GM12801 (cell line): ENCODE results near the gene SMTNL1.

Experiments used
- TF ChIP-seq, protein P1 (sequence below): IDR thresholded peaks from one replicate; pipeline ENCODE4 v1.5.1; 2011; ENCODE audit warnings: control low read depth; ENCODE audit not compliant: insufficient read length; ENCODE audit errors: extremely low read depth

Gene SMTNL1

DNA sequence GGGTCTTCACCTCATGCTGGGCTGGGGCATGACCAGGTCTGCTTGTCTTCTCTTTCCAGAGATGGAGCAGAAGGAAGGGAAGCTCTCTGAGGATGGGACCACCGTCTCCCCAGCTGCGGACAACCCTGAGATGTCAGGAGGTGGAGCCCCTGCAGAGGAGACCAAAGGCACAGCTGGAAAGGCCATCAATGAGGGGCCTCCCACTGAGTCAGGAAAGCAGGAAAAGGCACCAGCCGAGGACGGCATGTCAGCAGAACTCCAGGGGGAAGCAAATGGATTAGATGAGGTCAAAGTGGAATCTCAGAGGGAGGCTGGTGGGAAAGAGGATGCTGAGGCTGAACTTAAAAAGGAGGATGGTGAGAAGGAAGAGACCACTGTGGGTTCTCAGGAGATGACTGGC lies 5.2 kb downstream of the SMTNL1 start:
- TF ChIP-seq, protein P1, sequence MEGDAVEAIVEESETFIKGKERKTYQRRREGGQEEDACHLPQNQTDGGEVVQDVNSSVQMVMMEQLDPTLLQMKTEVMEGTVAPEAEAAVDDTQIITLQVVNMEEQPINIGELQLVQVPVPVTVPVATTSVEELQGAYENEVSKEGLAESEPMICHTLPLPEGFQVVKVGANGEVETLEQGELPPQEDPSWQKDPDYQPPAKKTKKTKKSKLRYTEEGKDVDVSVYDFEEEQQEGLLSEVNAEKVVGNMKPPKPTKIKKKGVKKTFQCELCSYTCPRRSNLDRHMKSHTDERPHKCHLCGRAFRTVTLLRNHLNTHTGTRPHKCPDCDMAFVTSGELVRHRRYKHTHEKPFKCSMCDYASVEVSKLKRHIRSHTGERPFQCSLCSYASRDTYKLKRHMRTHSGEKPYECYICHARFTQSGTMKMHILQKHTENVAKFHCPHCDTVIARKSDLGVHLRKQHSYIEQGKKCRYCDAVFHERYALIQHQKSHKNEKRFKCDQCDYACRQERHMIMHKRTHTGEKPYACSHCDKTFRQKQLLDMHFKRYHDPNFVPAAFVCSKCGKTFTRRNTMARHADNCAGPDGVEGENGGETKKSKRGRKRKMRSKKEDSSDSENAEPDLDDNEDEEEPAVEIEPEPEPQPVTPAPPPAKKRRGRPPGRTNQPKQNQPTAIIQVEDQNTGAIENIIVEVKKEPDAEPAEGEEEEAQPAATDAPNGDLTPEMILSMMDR: no peak

DNA sequence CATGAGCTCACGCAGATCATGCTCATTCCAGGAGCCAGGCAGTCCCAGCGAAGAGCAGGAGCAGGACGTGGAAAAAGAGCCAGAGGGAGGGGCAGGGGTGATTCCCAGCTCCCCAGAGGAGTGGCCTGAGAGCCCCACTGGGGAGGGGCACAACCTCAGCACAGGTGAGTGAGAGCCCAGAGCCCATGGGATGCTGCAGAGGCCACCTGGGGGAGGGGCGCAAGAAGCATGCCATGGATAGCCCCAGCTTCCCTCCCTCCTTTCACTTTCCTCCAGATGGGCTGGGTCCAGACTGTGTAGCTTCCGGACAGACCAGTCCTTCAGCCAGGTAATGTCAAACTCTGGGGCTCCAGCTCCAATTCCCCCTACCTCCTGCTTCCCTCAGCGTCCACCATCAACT lies 6.2 kb downstream of the SMTNL1 start:
- TF ChIP-seq, protein P1: no peak

DNA sequence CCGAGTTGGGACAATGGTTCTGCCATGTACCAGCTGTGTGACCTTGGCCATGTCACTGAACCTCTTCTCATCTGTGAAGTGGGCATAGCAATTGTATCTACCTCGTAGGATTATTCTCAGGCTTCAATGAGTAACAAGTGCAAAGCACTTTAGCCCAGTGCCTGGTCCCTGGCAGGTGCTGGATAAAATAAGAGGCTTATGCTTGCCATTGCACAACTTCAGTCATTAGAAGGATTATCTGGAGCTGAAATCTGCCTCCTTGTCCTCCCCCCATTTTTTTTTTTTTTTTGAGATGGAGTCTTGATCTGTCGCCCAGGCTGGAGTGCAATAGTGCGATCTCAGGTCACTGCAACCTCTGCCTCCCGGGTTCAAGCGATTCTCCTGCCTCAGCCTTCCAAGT lies 7.2 kb downstream of the SMTNL1 start:
- TF ChIP-seq, protein P1: no peak

DNA sequence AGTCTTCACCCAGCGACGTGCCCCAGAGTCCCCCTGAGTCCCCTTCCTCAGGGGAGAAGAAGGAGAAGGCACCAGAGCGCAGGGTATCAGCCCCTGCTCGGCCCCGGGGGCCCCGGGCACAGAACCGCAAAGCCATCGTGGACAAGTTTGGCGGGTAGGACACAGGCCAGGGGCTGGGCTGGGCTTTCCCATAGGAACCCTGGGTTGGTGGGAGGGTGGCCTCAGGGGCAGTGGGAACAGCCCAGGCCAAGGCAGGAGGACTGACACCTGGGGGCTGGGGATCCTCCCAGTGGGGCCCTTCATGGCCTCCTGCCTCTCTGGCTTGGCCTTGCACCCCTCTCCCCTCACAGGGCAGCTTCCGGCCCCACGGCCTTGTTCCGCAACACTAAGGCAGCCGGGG lies 8.5 kb downstream of the SMTNL1 start:
- TF ChIP-seq, protein P1: no peak

DNA sequence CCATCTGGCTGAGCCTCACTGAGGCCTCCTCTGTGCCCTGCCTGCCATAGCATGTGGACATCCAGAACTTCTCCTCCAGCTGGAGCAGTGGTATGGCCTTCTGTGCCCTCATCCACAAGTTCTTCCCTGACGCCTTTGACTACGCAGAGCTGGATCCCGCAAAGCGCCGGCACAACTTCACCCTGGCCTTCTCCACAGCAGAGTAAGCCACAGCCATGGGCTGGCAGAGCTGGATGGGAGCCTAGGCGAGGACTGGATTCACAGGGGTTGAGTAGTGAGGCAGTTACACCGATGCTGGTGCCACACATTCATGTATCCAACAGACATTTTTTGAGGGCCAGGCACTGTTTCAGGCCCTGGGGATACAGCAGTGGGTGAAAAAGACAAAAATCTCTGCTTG lies 9.1 kb downstream of the SMTNL1 start:
- TF ChIP-seq, protein P1: no peak

DNA sequence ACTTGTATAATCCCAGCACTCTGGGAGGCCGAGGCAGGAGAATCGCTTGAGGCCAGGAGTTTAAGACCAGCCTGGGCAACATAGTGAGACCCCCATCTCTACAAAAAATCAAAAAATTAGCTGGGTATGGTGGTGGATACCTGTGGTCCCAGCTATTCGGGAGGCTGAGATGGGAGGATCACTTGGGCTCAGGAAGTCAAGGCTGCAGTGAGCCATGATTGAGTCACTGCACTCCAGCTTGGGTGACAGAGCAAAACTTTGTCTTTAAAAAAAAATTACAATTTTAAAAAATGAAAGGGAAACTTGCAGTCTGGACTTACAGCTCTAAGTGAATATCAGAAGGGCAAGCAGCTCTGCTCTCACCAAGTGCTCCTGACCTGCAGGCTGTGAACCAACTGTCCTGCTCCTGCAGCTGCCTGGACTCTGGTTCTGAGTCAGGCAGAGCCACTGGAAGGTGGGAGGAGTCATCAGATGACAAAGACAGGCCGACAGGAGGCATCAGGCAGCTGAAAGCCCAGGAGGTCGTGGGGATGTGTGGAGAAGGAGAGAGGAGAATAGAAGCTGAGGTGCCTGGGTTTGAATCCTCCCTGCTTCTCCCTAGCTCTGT lies 9.6 kb downstream of the SMTNL1 start:
- TF ChIP-seq, protein P1: no peak

DNA sequence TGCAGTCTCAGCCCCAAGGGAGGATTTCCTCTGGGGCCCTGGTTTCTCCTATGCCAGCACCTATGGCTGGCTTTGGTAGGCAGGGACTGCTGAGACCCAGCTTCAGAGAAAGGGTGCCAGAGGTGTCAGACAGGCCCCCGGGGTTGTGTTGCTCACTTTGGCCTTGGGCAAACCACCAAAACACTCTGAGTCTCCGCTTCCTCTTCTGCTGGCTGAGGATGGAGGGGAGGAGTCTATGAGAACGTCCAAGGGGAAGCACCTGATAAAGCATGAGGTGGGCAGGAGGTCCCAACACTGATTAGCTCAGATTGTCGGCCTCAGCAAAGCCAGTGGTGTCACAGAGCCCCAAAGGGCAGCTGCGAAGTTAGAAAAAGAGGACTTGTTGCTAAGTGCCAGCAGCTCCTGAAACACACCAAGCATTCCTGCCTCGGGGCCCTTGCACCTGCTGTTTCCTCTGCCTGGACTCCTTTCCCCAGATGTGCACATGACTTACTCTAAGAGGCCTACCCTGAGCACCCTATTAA lies 10.5 kb downstream of the SMTNL1 start:
- TF ChIP-seq, protein P1: no peak

DNA sequence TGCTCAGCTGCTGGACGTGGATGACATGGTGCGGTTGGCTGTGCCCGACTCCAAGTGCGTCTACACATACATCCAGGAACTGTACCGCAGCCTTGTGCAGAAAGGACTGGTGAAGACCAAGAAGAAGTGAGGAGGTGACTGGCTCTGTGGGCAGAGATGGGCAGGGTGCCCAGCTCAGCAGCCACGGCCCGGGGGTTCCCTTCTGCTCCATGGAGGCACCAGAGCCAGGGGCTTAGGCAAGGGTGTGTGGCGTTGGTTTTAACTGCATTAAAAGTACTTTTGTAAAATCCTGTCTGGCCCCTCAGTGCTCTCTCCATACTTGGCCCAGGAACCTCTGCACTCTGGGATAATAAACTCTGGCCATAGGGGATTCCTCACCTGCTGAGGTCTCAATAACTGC lies 12.6 kb downstream of the SMTNL1 start:
- TF ChIP-seq, protein P1: no peak
